ENCODE data around the gene EPHA8. TPM values are rescaled to one million over a fixed set of nuclear protein-coding genes. Genes with fewer than 3 reads are reported as not detected.

Gene EPHA8
- not detected in 2 replicates for total RNA-seq (2022)
- Bru-seq, nascent RNA, result percentile 4 among the genes with signal in this experiment
- BruChase-seq, experiment 1, labeled RNA remaining after a 2-hour chase, result percentile 10 among the genes with signal in this experiment
- BruChase-seq, experiment 2, labeled RNA remaining after a 6-hour chase, result percentile 17 among the genes with signal in this experiment
- long read RNA-seq, result 0 reads

GRCh38 chr1:22562584-22563583, at the start of gene EPHA8:
Gene EPHA8 (plus strand): TSS chr1:22563489. CDS start chr1:22563636, 147 bp downstream.
- ChIA-PET POLR2A (no interaction called here), CTCF (no interaction called here)
- Mint-ChIP-seq H3K27me3 (ENCODE audit: insufficient read depth, unreplicated experiment) (peaks cover 27% of the 10 kb centered on the region), H3K9me3 (ENCODE audit: unreplicated experiment) (no peaks in the 10 kb centered on the region), H3K27ac (ENCODE audit: unreplicated experiment) (no peak within 1 kb of the TSS), H3K4me3 (ENCODE audit: unreplicated experiment) (peak within 1 kb of the TSS; percentile 63), H3K36me3 (ENCODE audit: insufficient read depth, unreplicated experiment) (no peaks in the 10 kb centered on the region), H3K4me1 (ENCODE audit: low read depth, unreplicated experiment) (no peaks in the 10 kb centered on the region)
- BruUV-seq (replicated peaks), result no TSS peak
- Histone ChIP-seq H3K27me3 (replicated peaks; ENCODE audit: control insufficient read depth, insufficient read depth, low read length) (peaks cover 8% of the 10 kb centered on the region), H3K4me1 (no peaks in the 10 kb centered on the region), H3K36me3 (ENCODE audit: control insufficient read depth, insufficient read depth, low read length) (no peaks in the 10 kb centered on the region), H3K9me3 (no peaks in the 10 kb centered on the region), H3K4me3 (ENCODE audit: low read depth, low read length) (peak within 1 kb of the TSS; percentile 24)
- DNase-seq, result no peak
- no peak for TF ChIP-seq CTCF (IDR thresholded peaks at IDR 0.05; ENCODE audit: insufficient read depth in 1 of 2, low read depth in 1 of 2, low read length in 1 of 2, severe bottlenecking in 1 of 2, unreplicated experiment in 1 of 2)
- intact Hi-C loops (cut with micrococcal nuclease; ENCODE audit: unreplicated experiment), result no loop called here

- no peak overlapping the region for H3K27ac Mint-ChIP-seq (ENCODE audit: unreplicated experiment)
- Histone ChIP-seq H3K36me3 (ENCODE audit: control insufficient read depth, insufficient read depth, low read length) (peaks cover 2% of the 10 kb centered on the region; the same call in 1 of the 2 replicates), H3K27me3 (replicated peaks; ENCODE audit: control insufficient read depth, insufficient read depth, low read length) (no peaks in the 10 kb centered on the region), H3K4me1 (no peaks in the 10 kb centered on the region), H3K4me3 (ENCODE audit: low read depth, low read length) (no peak overlapping the region), H3K9me3 (no peaks in the 10 kb centered on the region)
- H3K4me1 Mint-ChIP-seq (ENCODE audit: low read depth, unreplicated experiment), result no peaks in the 10 kb centered on the region
- no peak for TF ChIP-seq CTCF (IDR thresholded peaks at IDR 0.05; ENCODE audit: insufficient read depth in 1 of 2, low read depth in 1 of 2, low read length in 1 of 2, severe bottlenecking in 1 of 2, unreplicated experiment in 1 of 2)
- no peak overlapping the region for H3K4me3 Mint-ChIP-seq (ENCODE audit: unreplicated experiment)
- POLR2A ChIA-PET, result no interaction called here
- CTCF ChIA-PET, result no interaction called here
- no peak for DNase-seq
- no peaks in the 10 kb centered on the region for H3K27me3 Mint-ChIP-seq (ENCODE audit: insufficient read depth, unreplicated experiment)
- H3K9me3 Mint-ChIP-seq (ENCODE audit: unreplicated experiment), result no peaks in the 10 kb centered on the region
- no TSS peak for BruUV-seq (replicated peaks)
- peaks cover 37% of the 10 kb centered on the region for H3K36me3 Mint-ChIP-seq (ENCODE audit: insufficient read depth, unreplicated experiment)
- intact Hi-C loops (cut with micrococcal nuclease; ENCODE audit: unreplicated experiment), result no loop called here
Measured at GRCh38 chr1:22516906-22517571, 46.2 kb upstream of the EPHA8 start.

- TF ChIP-seq CTCF (IDR thresholded peaks at IDR 0.05; ENCODE audit: insufficient read depth in 1 of 2, low read depth in 1 of 2, low read length in 1 of 2, severe bottlenecking in 1 of 2, unreplicated experiment in 1 of 2), result no peak
- Mint-ChIP-seq H3K27me3 (ENCODE audit: insufficient read depth, unreplicated experiment) (no peaks in the 10 kb centered on the region), H3K27ac (ENCODE audit: unreplicated experiment) (no peak overlapping the region), H3K9me3 (ENCODE audit: unreplicated experiment) (no peaks in the 10 kb centered on the region), H3K4me1 (ENCODE audit: low read depth, unreplicated experiment) (no peaks in the 10 kb centered on the region), H3K4me3 (ENCODE audit: unreplicated experiment) (no peak overlapping the region), H3K36me3 (ENCODE audit: insufficient read depth, unreplicated experiment) (peaks cover 40% of the 10 kb centered on the region)
- Histone ChIP-seq H3K9me3 (no peaks in the 10 kb centered on the region), H3K36me3 (ENCODE audit: control insufficient read depth, insufficient read depth, low read length) (peaks cover 2% of the 10 kb centered on the region; the same call in 1 of the 2 replicates), H3K4me3 (ENCODE audit: low read depth, low read length) (no peak overlapping the region), H3K27me3 (replicated peaks; ENCODE audit: control insufficient read depth, insufficient read depth, low read length) (no peaks in the 10 kb centered on the region), H3K4me1 (no peaks in the 10 kb centered on the region)
- no TSS peak for BruUV-seq (replicated peaks)
- intact Hi-C loops (cut with micrococcal nuclease; ENCODE audit: unreplicated experiment), result no loop called here
- CTCF ChIA-PET, result no interaction called here
- POLR2A ChIA-PET, result no interaction called here
- DNase-seq, result no peak
Measured at GRCh38 chr1:22517956-22518355, 45.3 kb upstream of the EPHA8 start.

Data from Caco-2 (cell line).